ENCODE results near the gene SYNM.

GRCh38 chr15:99145005-99145404, 40.1 kb downstream of the SYNM start:
- TF ChIP-seq CSDC2 (CRISPR knock-in tag; IDR thresholded peaks at IDR 0.05) (no peak), ISL1 (CRISPR knock-in tag; IDR thresholded peaks at IDR 0.05) (no peak), RARB (CRISPR knock-in tag; IDR thresholded peaks at IDR 0.05) (no peak), PPARA (CRISPR knock-in tag; IDR thresholded peaks at IDR 0.05; ENCODE audit: borderline replicate concordance) (no peak)
- TF ChIP-seq, protein P1, sequence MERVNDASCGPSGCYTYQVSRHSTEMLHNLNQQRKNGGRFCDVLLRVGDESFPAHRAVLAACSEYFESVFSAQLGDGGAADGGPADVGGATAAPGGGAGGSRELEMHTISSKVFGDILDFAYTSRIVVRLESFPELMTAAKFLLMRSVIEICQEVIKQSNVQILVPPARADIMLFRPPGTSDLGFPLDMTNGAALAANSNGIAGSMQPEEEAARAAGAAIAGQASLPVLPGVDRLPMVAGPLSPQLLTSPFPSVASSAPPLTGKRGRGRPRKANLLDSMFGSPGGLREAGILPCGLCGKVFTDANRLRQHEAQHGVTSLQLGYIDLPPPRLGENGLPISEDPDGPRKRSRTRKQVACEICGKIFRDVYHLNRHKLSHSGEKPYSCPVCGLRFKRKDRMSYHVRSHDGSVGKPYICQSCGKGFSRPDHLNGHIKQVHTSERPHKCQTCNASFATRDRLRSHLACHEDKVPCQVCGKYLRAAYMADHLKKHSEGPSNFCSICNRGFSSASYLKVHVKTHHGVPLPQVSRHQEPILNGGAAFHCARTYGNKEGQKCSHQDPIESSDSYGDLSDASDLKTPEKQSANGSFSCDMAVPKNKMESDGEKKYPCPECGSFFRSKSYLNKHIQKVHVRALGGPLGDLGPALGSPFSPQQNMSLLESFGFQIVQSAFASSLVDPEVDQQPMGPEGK (CRISPR knock-in tag; IDR thresholded peaks at IDR 0.05; ENCODE audit: borderline replicate concordance): no peak

Measured in SK-N-SH treated with all-trans-retinoic acid at 6 μM for 48 hours (cell line).